SU-DHL-6 (cell line): ENCODE measurements around the gene DNAI4.

Source experiments
- CTCF ChIP-seq: fragments of 200-600 bp; sonication (generic); IDR thresholded peaks from one replicate; pipeline ENCODE4 v1.5.1; 2017; ENCODE audit warnings: antibody characterized with exemption, mild to moderate bottlenecking, low read length, moderate library complexity; ENCODE audit not compliant: insufficient read depth, poor library complexity, severe bottlenecking
- EZH2phosphoT487 ChIP-seq: fragments of 200-600 bp; sonication (generic), shearing (Covaris generic); conservative IDR thresholded peaks from 2 replicates; pipeline ENCODE4 v1.6.1; 2018; ENCODE audit warnings: mild to moderate bottlenecking, antibody characterized with exemption, low read length, moderate library complexity, mixed read lengths

GRCh38 chr1:66890621-66891020 is 34.0 kb downstream of the DNAI4 start:
- no peak for TF ChIP-seq CTCF
- no peak for TF ChIP-seq EZH2phosphoT487
